Astrocyte (in vitro differentiated cells and primary cell): Measurements from ENCODE around the gene DLL1.

Source experiments
- CTCF ChIP-seq: IDR thresholded peaks from 2 replicates; pipeline ENCODE4 v1.5.1; 2011; ENCODE audit warnings: low read depth, mild to moderate bottlenecking, inconsistent platforms, low read length, moderate library complexity; ENCODE audit not compliant: insufficient read depth
- EZH2 ChIP-seq: IDR thresholded peaks from 2 replicates; pipeline ENCODE4 v1.6.1; 2012; ENCODE audit warnings: mild to moderate bottlenecking, low read length, inconsistent platforms; ENCODE audit not compliant: insufficient read depth

GRCh38 chr6:170284866-170285469 lies 5.9 kb downstream of the DLL1 start:
- TF ChIP-seq CTCF = no peak
- TF ChIP-seq EZH2 = no peak
